IgD-negative memory B cell (primary cell): ENCODE measurements around the gene CATSPER3. TPM values are rescaled to one million over a fixed set of nuclear protein-coding genes. Genes with fewer than 3 reads are reported as not detected.

ENCODE experiments used
- H3K27ac Mint-ChIP-seq, 3 donors: one replicate each; pipeline ENCODE4 v1.8.0; 2020 to 2022; ENCODE audit warnings: mild to moderate bottlenecking in 3 of 3, mixed read lengths in 3 of 3, moderate library complexity in 1 of 3
- H3K27me3 Mint-ChIP-seq: one replicate; pipeline ENCODE4 v1.8.0; 2021; ENCODE audit warnings: mixed read lengths
- H3K36me3 Mint-ChIP-seq: one replicate; pipeline ENCODE4 v1.8.0; 2020; ENCODE audit warnings: mild to moderate bottlenecking, mixed read lengths
- H3K4me1 Mint-ChIP-seq, 3 donors: one replicate each; pipeline ENCODE4 v1.8.0; 2020 to 2022; ENCODE audit warnings: mixed read lengths in 3 of 3, mild to moderate bottlenecking in 1 of 3
- H3K4me3 Mint-ChIP-seq, 4 donors: one replicate each; pipeline ENCODE4 v1.8.0; 2020 to 2022; ENCODE audit warnings: mild to moderate bottlenecking in 4 of 4, mixed read lengths in 4 of 4, moderate library complexity in 3 of 4
- H3K9me3 Mint-ChIP-seq, 3 donors: one replicate each; pipeline ENCODE4 v1.8.0; 2020 to 2021; ENCODE audit warnings: mixed read lengths in 3 of 3, mild to moderate bottlenecking in 1 of 3
- polyA plus RNA-seq: library from polyadenylated mRNA; unstranded; fragments of 300-500 nt; fragmentation: Illumina TruSeq; gene quantifications from one replicate; pipeline ENCODE4 v1.2.3, GENCODE V29; 2021

Gene CATSPER3
- polyA plus RNA-seq, 1 donor from 2014 or later = not detected

DNA sequence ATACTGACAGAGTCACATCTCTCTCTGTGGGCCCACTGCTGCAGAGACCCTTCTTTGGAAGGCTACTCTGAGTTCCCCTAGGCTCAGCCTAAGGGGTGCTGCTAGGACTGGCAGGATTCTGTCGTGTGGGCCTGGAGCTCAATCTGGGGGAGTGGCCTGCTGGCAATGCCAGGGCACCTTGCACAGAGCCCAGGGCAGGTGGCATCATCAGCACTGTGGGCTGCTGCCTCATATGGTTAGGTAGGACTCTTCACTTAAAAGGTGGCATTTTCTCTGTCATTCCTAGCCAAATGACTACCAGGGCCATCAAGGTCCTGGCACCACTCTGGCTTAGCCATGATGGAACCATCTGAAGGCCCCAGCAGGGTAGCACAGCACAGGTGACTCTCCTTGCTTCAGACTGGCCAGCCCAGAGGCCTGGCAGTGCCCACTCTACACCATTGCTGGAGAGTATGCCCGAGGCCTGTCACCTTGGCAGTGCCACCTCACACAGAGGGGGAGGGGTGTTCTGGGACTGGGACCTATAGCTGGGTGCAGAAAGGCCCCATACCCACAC lies 44.4 kb downstream of the CATSPER3 start:
- H3K4me3 Mint-ChIP-seq = no peak overlapping the region
- peaks cover 2% of the 10 kb centered on the region for H3K27me3 Mint-ChIP-seq
- H3K36me3 Mint-ChIP-seq = peaks cover 2% of the 10 kb centered on the region
- H3K4me1 Mint-ChIP-seq = no peaks in the 10 kb centered on the region
- no peaks in the 10 kb centered on the region for H3K9me3 Mint-ChIP-seq
- H3K27ac Mint-ChIP-seq = no peak overlapping the region

DNA sequence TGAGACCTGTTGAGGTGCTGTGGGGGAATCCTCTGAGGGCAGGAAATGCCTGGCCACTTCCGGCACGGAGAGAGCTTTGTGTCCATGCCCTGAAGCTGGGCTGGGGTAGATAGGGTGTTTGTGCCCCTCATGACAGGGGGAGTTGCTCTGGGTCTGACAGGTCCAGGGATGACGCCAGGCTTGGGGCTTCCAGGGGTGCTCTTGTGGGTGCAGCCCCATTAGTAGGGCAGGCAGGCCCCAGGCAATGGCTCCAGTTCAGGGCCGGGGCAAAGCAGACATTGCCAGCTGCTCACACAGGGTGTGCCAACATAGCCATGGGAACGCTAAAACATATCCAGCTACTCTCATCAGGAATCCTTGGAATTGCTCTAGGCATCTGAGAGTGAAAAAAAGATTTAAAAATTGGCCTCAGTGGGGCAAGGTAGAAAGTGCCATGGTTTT lies 45.3 kb downstream of the CATSPER3 start:
- Mint-ChIP-seq H3K36me3 (peaks cover 2% of the 10 kb centered on the region), H3K27me3 (peaks cover 4% of the 10 kb centered on the region), H3K4me3 (no peak overlapping the region), H3K27ac (no peak overlapping the region), H3K4me1 (no peaks in the 10 kb centered on the region), H3K9me3 (no peaks in the 10 kb centered on the region)

DNA sequence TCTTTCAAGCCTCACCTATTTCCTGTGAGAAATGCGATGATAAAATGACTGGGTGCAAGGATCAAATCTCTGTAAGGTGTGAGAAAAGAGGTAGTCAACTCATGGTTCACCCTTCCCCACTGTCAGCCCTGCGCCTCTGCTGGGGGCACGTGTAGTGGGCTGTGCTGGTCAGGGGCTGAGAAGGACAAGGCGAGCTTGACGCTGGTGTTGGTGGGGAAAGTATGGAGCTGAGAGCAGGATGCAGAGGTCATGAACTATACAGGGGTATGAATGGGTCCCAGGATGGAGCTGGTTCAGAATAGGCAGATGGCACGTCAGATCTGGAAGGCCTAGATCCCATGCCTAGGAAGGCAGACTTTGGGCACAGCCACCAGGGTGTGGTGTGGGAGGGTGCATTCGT lies 45.7 kb downstream of the CATSPER3 start:
- H3K4me1 Mint-ChIP-seq = peaks cover 0 to 2% (median 0%) of the 10 kb centered on the region in 3 donors
- no peak overlapping the region for H3K27ac Mint-ChIP-seq
- no peaks in the 10 kb centered on the region for H3K9me3 Mint-ChIP-seq
- H3K27me3 Mint-ChIP-seq = peaks cover 4% of the 10 kb centered on the region
- H3K36me3 Mint-ChIP-seq = peaks cover 2% of the 10 kb centered on the region
- no peak overlapping the region for H3K4me3 Mint-ChIP-seq

DNA sequence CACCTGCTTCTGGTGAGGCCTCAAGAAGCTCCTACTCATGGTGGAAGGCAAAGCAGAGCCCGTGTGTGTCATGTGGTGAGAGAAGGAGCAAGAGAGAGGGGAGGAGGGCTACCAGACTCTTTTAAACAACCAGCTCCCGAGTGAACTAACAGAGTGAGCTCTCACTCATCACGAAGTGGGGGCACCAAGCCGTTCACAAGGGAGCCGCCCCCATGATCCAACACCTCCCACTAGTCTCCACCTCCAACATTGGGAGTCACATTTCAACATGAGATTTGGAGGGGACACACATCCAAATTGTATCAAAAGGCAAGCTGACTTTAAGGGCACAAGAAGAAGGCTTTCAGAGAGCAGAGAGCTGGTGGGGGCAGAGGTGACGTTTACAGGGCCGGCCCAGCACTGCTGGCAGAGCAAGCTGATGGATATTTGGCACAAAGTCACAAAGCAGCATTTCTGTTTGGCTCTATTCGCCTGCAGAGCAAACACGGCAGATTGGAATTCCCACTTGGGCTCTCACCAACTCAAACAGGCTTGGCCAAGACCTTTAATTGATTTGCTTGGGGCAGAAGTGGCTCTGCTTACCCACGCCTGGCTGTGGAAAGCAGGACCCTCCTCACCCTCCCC lies 46.4 kb downstream of the CATSPER3 start:
- no peaks in the 10 kb centered on the region for H3K9me3 Mint-ChIP-seq
- peaks cover 4% of the 10 kb centered on the region for H3K27me3 Mint-ChIP-seq
- H3K4me1 Mint-ChIP-seq = peaks cover 0 to 2% (median 0%) of the 10 kb centered on the region in 3 donors
- H3K4me3 Mint-ChIP-seq = no peak overlapping the region
- H3K27ac Mint-ChIP-seq = no peak overlapping the region
- peaks cover 2% of the 10 kb centered on the region for H3K36me3 Mint-ChIP-seq

DNA sequence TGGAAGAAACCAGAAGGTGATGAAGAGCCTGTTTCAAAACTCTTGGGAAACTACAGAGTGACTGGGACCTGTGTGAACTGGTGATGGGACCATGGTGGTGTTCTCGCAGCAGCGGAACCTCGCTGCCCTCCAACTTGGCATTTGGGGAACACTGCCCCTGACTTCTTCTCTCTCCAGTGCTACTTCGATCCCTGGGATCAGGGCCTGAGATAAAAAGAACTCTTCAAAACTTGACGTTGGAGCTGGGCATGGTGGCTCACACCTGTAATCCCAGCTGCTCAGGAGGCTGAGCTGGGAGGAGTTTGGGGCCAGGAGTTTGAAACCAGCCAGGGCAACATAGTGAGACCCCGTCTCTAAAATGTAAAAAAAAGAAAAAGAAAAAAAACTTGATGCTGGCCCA lies 48.2 kb downstream of the CATSPER3 start:
- Mint-ChIP-seq H3K4me1 (peaks cover 0 to 2% (median 0%) of the 10 kb centered on the region in 3 donors), H3K27ac (no peak overlapping the region), H3K36me3 (peaks cover 2% of the 10 kb centered on the region), H3K4me3 (no peak overlapping the region), H3K27me3 (peaks cover 1% of the 10 kb centered on the region), H3K9me3 (no peaks in the 10 kb centered on the region)

DNA sequence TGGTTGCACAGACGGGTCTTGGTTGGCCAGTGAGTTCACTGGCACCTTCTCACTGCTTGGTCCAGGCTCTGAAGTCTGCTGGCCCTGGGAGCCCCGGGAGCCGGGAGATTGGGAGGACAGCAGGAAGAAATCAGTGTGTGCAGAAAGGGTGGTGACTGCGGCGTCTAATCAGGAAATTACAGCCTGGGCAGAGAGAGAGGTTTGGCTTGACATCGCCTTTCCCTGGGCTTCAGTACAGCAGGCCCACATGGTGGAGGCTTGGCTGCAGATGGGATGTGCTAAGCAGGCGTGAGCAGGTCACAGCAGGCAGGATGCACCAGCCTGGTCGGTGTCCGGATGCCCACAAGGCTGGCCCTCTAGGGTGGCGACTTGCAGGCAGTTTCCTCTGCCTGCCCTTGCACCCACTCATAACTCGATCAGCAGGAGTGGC lies 49.2 kb downstream of the CATSPER3 start:
- Mint-ChIP-seq H3K9me3 (no peaks in the 10 kb centered on the region), H3K4me1 (peaks cover 0 to 2% (median 0%) of the 10 kb centered on the region in 3 donors), H3K27ac (no peak overlapping the region), H3K36me3 (no peaks in the 10 kb centered on the region), H3K4me3 (no peak overlapping the region), H3K27me3 (peaks cover 1% of the 10 kb centered on the region)

DNA sequence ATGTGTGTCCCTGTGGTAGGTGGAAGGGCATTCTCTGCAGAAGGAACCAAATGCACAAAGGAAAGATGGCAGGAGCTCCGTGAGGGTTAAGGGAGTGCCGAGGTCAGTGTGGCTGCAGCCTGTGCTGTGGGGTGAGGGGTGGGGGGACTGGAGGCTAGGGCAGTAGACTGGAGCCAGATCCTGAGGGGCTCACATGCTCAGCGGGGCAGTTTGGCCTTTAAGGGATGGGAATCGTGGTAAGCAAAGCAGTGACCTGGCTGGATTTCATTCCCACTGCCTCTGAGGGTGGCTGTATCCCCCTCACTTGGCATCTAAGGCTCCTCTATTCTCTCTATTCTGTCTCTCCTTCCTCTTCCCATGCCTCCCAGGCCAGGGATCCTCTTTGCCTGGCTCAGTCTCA lies 50.8 kb downstream of the CATSPER3 start:
- Mint-ChIP-seq H3K27me3 (peaks cover 1% of the 10 kb centered on the region), H3K4me3 (no peak overlapping the region), H3K36me3 (peaks cover 2% of the 10 kb centered on the region), H3K9me3 (no peaks in the 10 kb centered on the region), H3K4me1 (peaks cover 0 to 3% (median 0%) of the 10 kb centered on the region in 3 donors), H3K27ac (peak overlapping the region in 1 of 3 donors; percentile 10)

DNA sequence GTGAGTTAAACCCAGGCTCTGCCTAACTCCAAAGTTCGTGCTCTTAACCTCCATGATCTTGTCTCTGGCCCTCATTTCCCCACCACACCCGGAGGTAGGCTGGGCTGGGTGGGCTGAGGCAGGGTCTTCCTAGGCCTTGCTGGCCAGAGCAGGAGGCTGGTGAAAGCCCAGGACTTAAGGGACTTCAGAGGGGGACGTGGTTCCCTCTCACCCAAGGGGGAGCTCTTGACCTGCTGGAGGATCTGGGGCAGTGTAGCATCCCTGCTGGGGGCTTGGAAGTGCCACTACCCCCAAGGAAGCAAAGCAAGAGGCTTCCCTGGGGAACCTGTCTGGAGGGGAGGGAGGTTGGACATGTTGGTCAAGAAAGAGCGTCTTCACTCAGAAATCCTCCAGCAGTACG lies 51.6 kb downstream of the CATSPER3 start:
- H3K27me3 Mint-ChIP-seq = peaks cover 1% of the 10 kb centered on the region
- H3K4me3 Mint-ChIP-seq = no peak overlapping the region
- peaks cover 2% of the 10 kb centered on the region for H3K36me3 Mint-ChIP-seq
- H3K9me3 Mint-ChIP-seq = no peaks in the 10 kb centered on the region
- peaks cover 0 to 3% (median 0%) of the 10 kb centered on the region in 3 donors for H3K4me1 Mint-ChIP-seq
- H3K27ac Mint-ChIP-seq = no peak overlapping the region

DNA sequence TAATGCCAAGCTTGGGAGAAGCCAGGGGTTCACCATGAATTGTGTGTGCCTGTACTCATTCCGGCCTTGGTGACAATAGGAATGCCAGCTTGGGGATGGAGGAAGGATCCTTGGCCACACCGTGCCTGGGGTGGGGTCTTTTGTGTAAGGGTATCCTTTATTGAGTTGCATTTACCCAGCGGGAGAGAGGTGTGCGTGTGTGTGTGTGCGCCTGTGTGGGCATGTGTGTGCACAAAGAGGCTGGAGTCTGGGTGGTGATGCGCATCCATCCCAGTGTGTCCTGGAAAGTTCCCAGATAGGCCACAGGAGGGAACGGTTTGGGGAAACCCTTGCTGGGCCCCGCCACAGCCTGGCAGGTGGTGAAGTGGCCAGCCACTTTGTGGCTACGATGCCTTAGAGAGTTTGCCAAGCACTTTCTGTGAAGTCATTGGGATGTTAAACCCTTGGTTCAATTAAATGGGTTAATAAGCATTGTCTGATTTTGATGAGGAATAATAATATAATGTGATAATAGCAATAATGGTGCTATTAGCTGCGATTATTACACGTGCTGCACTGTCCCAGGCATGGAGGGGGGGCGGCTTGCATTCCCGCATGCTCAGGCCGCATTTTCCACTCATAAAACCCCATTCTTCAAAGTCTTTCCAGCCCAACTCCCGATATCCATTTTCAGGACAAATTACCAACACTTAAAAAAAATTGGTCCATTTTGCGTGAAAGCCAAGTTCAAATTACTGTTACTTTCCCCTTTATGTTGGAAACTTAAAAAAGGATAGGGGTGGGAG lies 52.6 kb downstream of the CATSPER3 start:
- no peak overlapping the region for H3K4me3 Mint-ChIP-seq
- H3K36me3 Mint-ChIP-seq = peaks cover 2% of the 10 kb centered on the region
- H3K9me3 Mint-ChIP-seq = no peaks in the 10 kb centered on the region
- H3K27me3 Mint-ChIP-seq = peaks cover 3% of the 10 kb centered on the region
- peak overlapping the region in 1 of 3 donors; percentile 21 for H3K27ac Mint-ChIP-seq
- peaks cover 0 to 3% (median 0%) of the 10 kb centered on the region in 3 donors for H3K4me1 Mint-ChIP-seq

DNA sequence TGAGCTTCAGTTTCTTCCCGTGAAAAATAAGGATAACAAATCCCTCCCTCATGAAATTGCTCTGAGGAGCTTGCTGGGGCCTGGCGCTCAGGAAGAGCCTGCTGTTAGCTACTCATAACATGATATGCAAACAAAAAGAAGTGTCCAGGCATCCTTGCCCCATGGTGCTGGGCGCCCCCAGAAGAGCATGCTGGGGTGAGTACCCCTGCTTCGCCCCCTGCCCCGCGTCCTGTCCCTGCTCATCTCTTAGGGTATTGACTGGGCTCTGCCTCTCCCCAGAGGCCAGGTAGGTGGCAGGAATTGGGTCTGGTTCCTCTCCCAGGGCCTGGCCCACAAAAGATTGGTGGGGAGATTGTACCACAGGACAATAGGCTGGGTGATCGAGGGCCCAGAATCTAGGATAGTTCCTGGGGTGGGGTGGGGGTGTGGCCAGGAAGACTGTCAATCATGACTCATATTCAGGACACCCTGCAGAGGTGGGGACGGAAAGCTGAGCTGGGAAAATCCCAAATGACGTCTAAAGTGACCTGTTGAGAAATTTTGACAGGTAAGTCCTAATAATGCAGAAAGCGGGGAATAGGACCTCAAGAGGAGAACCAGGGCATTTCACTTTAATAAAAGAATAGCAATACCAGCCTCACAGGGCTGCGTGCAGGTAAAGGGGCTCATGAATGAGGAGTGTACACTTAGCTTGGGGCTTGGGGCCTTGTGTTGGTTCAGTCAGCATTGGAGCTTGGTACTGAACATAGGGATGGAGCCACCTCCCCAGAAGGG lies 57.4 kb downstream of the CATSPER3 start:
- peaks cover 32% of the 10 kb centered on the region for H3K27me3 Mint-ChIP-seq
- H3K36me3 Mint-ChIP-seq = peaks cover 2% of the 10 kb centered on the region
- peaks cover 3 to 8% (median 5%) of the 10 kb centered on the region in 3 donors for H3K4me1 Mint-ChIP-seq
- H3K9me3 Mint-ChIP-seq = peaks cover 3 to 4% (median 4%) of the 10 kb centered on the region in 3 donors
- peak overlapping the region in 1 of 3 donors; percentile 78 for H3K27ac Mint-ChIP-seq
- no peak overlapping the region for H3K4me3 Mint-ChIP-seq

DNA sequence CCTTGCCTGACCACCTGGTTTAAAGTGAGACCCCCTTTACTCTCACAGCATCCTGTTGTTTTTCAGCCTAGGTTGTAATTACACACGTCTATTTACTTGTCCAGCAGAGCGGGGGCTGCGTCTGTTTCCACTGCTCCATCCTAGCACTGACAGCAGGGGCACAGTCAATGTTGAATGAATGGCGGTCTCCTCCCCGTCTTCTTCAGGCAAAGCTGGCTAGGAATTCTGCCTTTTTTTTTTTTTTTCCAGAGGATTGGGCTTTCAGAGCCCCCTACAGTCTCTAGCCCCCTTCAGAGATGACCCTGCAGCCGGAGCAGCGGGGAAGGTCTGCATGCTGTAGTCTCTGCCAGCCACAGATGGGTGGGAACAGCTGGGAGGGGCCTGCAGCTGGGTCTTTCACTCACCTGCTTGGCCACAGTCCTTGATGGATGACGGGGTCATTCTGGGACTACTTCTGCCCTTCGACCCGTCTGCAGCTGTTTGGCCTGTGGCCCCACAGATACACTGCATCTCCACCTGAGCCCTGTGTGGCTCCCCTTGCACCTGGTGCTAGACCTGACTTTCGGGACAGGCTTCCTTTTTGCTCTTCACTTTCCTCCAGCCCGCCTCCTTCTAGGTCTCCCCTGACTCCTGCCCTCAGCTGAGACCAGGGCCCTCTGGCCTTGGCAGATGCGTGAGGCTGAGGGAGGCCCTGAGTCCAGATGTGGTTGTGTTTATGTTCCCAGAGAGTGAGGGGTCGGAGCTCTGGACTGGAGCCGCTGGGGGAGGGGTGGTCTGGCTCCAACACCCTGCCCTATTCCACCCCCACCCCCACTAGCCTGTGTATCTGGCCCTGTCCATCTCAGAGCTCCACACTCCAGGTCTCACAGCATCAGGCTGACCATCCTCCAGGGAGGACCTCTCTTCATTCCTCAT lies 58.3 kb downstream of the CATSPER3 start:
- H3K36me3 Mint-ChIP-seq = peaks cover 2% of the 10 kb centered on the region
- H3K9me3 Mint-ChIP-seq = peaks cover 4 to 5% (median 4%) of the 10 kb centered on the region in 3 donors
- H3K27me3 Mint-ChIP-seq = peaks cover 41% of the 10 kb centered on the region
- H3K27ac Mint-ChIP-seq = peak overlapping the region in 1 of 3 donors; percentile 93
- peaks cover 3 to 8% (median 7%) of the 10 kb centered on the region in 3 donors for H3K4me1 Mint-ChIP-seq
- no peak overlapping the region for H3K4me3 Mint-ChIP-seq

DNA sequence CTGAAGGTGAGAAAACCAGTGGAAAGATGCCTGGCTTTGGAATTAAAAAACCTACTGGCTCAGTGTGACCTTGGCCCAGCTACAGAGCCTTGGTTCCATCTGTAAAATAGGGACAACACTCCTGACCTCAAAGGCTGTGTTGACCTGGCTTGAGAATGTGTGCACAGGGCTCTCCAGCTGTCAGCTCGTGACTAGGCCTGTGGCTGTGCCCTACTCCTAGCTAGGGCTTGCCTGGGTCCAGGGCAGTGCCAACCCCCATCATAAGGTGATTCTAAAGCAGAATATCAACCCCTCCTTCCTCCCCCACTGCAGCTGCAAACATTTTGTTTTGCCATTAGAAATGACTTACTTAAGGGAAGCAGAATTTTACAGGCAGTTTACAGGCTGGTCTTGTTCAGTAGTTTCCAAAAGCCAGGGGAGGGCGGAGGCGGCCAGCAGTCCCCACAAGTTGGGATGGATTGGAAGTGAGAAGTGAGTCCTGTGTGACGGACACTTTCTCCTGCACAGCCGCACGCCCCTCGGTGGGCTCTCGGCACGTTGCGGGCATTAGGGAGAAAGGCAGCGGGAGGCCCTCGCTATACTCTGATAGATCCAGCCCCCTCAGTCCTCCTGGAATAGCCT lies 59.0 kb downstream of the CATSPER3 start:
- H3K4me3 Mint-ChIP-seq = peak overlapping the region in 2 of 4 donors; percentile 48 to 51

DNA sequence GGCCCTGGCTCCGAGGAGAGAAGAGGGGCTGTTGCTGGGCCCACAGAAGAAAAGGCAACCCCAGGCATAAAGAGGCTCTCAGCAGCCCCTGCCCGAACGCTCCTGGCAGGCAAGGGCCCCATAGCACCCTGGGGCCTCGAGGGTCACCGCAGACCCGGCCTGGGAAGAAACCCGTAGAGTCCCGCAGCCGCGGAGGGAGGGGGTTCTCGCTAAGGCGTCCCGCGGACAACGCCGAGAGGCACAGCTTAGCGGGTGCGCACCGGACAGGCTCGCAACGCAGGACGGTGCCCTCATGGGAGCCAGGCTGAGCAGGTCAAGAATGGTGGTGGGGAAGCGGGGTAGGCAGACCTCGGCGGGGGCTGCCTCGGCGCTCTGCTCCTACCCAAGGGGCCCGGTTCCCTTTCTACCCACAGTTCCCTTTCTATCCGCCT lies 59.6 kb downstream of the CATSPER3 start:
- Mint-ChIP-seq H3K4me1 (peaks cover 11 to 15% (median 14%) of the 10 kb centered on the region in 3 donors), H3K27me3 (peaks cover 52% of the 10 kb centered on the region), H3K36me3 (peaks cover 2% of the 10 kb centered on the region), H3K9me3 (peaks cover 4 to 5% (median 4%) of the 10 kb centered on the region in 3 donors), H3K27ac (peak overlapping the region; percentile 46 to 93 (median 88)), H3K4me3 (peak overlapping the region in 3 of 4 donors; percentile 48 to 81 (median 51))

More for the DNA sequence above, 59.0 kb downstream of the CATSPER3 start:
- Mint-ChIP-seq H3K27me3 (peaks cover 46% of the 10 kb centered on the region), H3K9me3 (peaks cover 4 to 5% (median 4%) of the 10 kb centered on the region in 3 donors), H3K36me3 (peaks cover 2% of the 10 kb centered on the region), H3K4me1 (peaks cover 7 to 10% (median 9%) of the 10 kb centered on the region in 3 donors), H3K27ac (peak overlapping the region in 2 of 3 donors; percentile 64 to 93)
